A673 (cell line): ENCODE data around the gene GALNT11. TPM values are rescaled to one million over a fixed set of nuclear protein-coding genes. Genes with fewer than 3 reads are reported as not detected.

Experiments
- Bru-seq: library from RNA; stranded (reverse); fragments of 400-500 nt; gene quantifications from one replicate; lab custom pipeline; 2021; lab: Mats Ljungman, UMichigan
- BruChase-seq, 2 experiments: library from RNA; stranded (reverse); fragments of 400-500 nt; gene quantifications; one replicate each; lab custom pipeline; 2021; lab: Mats Ljungman, UMichigan
- BruUV-seq: library from RNA; stranded (reverse); fragments of 400-500 nt; replicated peaks from 2 replicates; lab custom pipeline; 2021; lab: Mats Ljungman, UMichigan
- CTCF ChIA-PET: fragments of 300-600 bp; sonication (Branson Sonifier 250); formaldehyde crosslinking; loops from one replicate; lab custom pipeline; 2022; ENCODE audit warnings: antibody characterized with exemption; lab: Charles Lee
- POLR2A ChIA-PET: fragments of 300-600 bp; sonication (Branson Sonifier 250); formaldehyde crosslinking; loops from one replicate; lab custom pipeline; 2022; ENCODE audit warnings: antibody characterized with exemption; ENCODE audit not compliant: low non-redundant PET; lab: Charles Lee
- DNase-seq: peaks from one replicate; pipeline ENCODE4 v3.0.0-alpha.2; 2015; ENCODE audit warnings: low spot score
- H3K27ac ChIP-seq: fragments of 200-600 bp; sonication (generic); 2 replicates; pipeline ENCODE4 v1.5.1; 2016; ENCODE audit warnings: mixed run types, low read depth, mild to moderate bottlenecking, mixed read lengths, antibody characterized with exemption, low read length; ENCODE audit not compliant: poor library complexity, severe bottlenecking
- H3K27me3 ChIP-seq: fragments of 200-600 bp; sonication (generic); replicated peaks from 2 replicates; pipeline ENCODE4 v1.6.1; 2017; ENCODE audit warnings: mixed run types, low read depth, mild to moderate bottlenecking, mixed read lengths, antibody characterized with exemption, low read length; ENCODE audit not compliant: insufficient read depth, poor library complexity
- H3K36me3 ChIP-seq: fragments of 200-600 bp; sonication (generic); 2 replicates; pipeline ENCODE4 v1.6.1; 2016; ENCODE audit warnings: mixed run types, mild to moderate bottlenecking, mixed read lengths, antibody characterized with exemption, low read length; ENCODE audit not compliant: insufficient read depth, poor library complexity, severe bottlenecking
- H3K4me1 ChIP-seq: fragments of 200-600 bp; sonication (generic); 2 replicates; pipeline ENCODE4 v1.6.1; 2017; ENCODE audit warnings: mixed run types, mild to moderate bottlenecking, mixed read lengths, antibody characterized with exemption, low read length; ENCODE audit not compliant: insufficient read depth, poor library complexity, severe bottlenecking
- H3K4me3 ChIP-seq: fragments of 200-600 bp; sonication (generic); 2 replicates; pipeline ENCODE4 v1.5.1; 2016; ENCODE audit warnings: low read depth, mixed run types, mild to moderate bottlenecking, mixed read lengths, low read length; ENCODE audit not compliant: poor library complexity, severe bottlenecking
- H3K9me3 ChIP-seq: fragments of 200-600 bp; sonication (generic); 2 replicates; pipeline ENCODE4 v1.6.1; 2016; ENCODE audit warnings: mixed run types, low read depth, mild to moderate bottlenecking, mixed read lengths, antibody characterized with exemption, low read length; ENCODE audit not compliant: poor library complexity, severe bottlenecking
- CTCF ChIP-seq: fragments of 300-800, 200-600 bp; sonication (generic); conservative IDR thresholded peaks from 2 replicates; pipeline ENCODE4 v1.5.1; 2017; ENCODE audit warnings: low read depth, mild to moderate bottlenecking, antibody characterized with exemption, low read length, moderate library complexity, mixed read lengths
- EZH2 ChIP-seq: fragments of 200-600 bp; sonication (generic); IDR thresholded peaks from 2 replicates; pipeline ENCODE4 v1.6.1; 2017; ENCODE audit warnings: borderline replicate concordance, low read depth, mild to moderate bottlenecking, mixed read lengths, antibody characterized with exemption, low read length; ENCODE audit not compliant: poor library complexity, severe bottlenecking
- intact Hi-C: fragments of 100-400 bp; cut with micrococcal nuclease; formaldehyde crosslinking; loops from one replicate; pipeline ENCODE4 v1.10.0; 2022; ENCODE audit not compliant: unreplicated experiment
- long read RNA-seq: library from polyadenylated mRNA; stranded (forward); transcript quantifications from one replicate; pipeline ENCODE4 v2.0.0, GENCODE V29; 2022
- total RNA-seq: library from RNA; stranded (reverse); gene quantifications from 2 replicates; pipeline ENCODE4 v1.2.3, GENCODE V29; 2021

GALNT11 gene
- total RNA-seq, result 30.4 and 35.5 TPM in 2 replicates
- Bru-seq, nascent RNA, result percentile 82 among the genes with signal in this experiment
- BruChase-seq, experiment 1, labeled RNA remaining after a 2-hour chase, result percentile 84 among the genes with signal in this experiment
- BruChase-seq, experiment 2, labeled RNA remaining after a 6-hour chase, result percentile 86 among the genes with signal in this experiment
- long read RNA-seq, transcript GALNT11-205 (12 exons, 2,727 nt), result major isoform, 78 of 114 reads
- long read RNA-seq, partial matches to known transcripts, result 6 of 114 reads
- long read RNA-seq, other reads (novel, unspliced or antisense), result 30 of 114 reads

- Histone ChIP-seq H3K4me1 (no peaks in the 10 kb centered on the region), H3K27ac (peak within 1 kb of the TSS; percentile 84), H3K27me3 (no peaks in the 10 kb centered on the region), H3K4me3 (peak within 1 kb of the TSS; percentile 71), H3K36me3 (peaks cover 9% of the 10 kb centered on the region), H3K9me3 (no peaks in the 10 kb centered on the region)
- TSS peak; percentile 84 for BruUV-seq
- POLR2A ChIA-PET, result no interaction called here
- peak; percentile 92 for DNase-seq
- intact Hi-C loops, result loop anchor here (1.0 kb wide), 1 partner anchor 33 kb away; no protein-coding TSS in a partner anchor
- CTCF ChIA-PET, result interaction anchor here (0.6 kb wide), 1 partner anchor 128 kb away, joined by 4 read pairs; no protein-coding TSS in a partner anchor
- peak; percentile 32; the same call in 1 of the 2 replicates for TF ChIP-seq CTCF
- TF ChIP-seq EZH2, result no peak
These were observed at the start of gene GALNT11 for GRCh38 chr7:152025077-152025936. Gene GALNT11, plus strand, starts transcription at chr7:152025674. Its CDS starts 68,554 bp downstream, at chr7:152094228.

- POLR2A ChIA-PET, result no interaction called here
- intact Hi-C loops, result no loop called here
These were observed 46.9 kb upstream of the GALNT11 start for GRCh38 chr7:151978616-151979015.

More at GRCh38 chr7:151978616-151979015, 46.9 kb upstream of the GALNT11 start:
- TF ChIP-seq CTCF, result no peak
- TF ChIP-seq EZH2, result no peak
- no TSS peak for BruUV-seq
- H3K27ac ChIP-seq, result no peak overlapping the region
- H3K4me1 ChIP-seq, result no peaks in the 10 kb centered on the region
- H3K27me3 ChIP-seq, result no peaks in the 10 kb centered on the region
- H3K9me3 ChIP-seq, result no peaks in the 10 kb centered on the region
- CTCF ChIA-PET, result no interaction called here
- no peak overlapping the region for H3K4me3 ChIP-seq
- no peaks in the 10 kb centered on the region for H3K36me3 ChIP-seq
- DNase-seq, result peak; percentile 24
